GM19328 (cell line): ENCODE measurements around the gene PIGZ.

Experiments used
- ATAC-seq: cut with Tn5 transposase; IDR thresholded peaks from one replicate; pipeline ENCODE4 v1.9.1; 2021; ENCODE audit warnings: mild to moderate bottlenecking, moderate library complexity; ENCODE audit not compliant: unreplicated experiment

The PIGZ gene, protein sequence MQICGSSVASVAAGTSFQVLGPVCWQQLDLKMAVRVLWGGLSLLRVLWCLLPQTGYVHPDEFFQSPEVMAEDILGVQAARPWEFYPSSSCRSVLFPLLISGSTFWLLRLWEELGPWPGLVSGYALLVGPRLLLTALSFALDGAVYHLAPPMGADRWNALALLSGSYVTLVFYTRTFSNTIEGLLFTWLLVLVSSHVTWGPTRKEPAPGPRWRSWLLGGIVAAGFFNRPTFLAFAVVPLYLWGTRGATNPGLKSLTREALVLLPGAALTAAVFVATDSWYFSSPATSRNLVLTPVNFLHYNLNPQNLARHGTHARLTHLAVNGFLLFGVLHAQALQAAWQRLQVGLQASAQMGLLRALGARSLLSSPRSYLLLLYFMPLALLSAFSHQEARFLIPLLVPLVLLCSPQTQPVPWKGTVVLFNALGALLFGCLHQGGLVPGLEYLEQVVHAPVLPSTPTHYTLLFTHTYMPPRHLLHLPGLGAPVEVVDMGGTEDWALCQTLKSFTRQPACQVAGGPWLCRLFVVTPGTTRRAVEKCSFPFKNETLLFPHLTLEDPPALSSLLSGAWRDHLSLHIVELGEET

DNA sequence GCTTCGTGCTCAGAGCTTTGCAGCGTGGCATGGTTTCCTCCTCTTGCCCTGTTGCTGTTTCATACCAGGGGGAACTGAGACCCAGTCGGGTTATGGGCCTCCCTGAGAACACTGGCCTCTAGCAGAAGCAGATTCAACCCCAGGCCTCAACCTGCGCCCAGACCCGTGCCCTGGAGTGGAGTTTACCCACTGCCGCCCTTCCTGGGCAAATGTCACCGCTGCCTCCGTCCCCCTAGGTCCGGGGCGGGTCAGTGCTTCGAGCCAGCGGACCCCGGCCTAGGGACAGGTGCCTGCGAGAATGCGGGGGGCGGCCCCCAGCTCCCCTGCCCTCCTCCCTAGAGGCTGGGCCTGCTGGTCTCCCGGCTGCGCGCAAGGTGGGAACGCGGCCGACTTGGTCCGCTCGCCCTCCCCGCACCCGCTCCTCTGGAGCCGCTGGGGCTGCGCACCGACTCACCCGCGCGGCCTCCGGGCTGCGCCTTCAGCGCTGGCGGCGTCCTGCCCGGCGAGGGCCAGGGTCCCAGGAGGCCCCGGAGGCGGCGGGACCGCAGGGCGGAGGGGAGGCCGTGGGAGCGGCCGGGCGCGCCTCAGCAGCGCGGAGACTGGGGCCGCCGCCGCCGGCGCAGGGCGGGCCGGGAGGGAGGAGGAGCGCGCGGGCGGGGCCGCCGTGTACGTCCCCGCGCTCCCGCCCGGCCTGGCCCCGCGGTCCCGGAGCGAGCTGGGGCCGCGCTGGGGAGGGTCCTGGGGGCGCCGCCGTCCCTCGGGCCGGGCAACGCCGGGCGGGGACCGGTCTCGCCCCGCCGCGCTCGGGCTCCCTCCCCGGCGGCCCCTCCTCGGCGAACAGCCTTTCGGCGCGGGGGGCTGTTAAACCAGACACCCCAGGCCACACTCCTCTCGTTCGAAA lies at the start of gene PIGZ:
PIGZ (minus strand) TSS at position 601 of the 901 bp plus-strand sequence. CDS start 16,802 bp downstream, outside the sequence.
- peak; percentile 58 for ATAC-seq

DNA sequence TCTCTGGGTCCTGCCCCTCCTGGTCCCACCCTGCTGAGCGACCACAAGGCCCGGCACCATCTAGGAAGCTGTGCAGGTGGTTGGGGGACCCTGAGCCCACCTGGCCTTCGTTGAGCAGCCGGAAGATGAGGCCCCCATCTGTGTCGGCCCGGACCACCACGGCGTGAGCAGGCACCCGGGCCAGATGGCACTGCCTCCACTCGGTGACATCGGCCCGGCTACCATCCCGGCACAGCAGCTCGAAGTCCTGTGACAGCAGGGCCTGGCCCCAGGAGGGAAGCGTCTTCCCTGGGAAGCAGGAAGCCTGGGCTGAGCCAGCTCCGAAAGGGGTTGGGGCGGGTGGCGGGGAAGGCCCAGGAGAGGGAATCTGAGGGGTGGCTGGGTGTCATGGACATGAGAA lies 48.4 kb upstream of the PIGZ start:
- no peak for ATAC-seq

DNA sequence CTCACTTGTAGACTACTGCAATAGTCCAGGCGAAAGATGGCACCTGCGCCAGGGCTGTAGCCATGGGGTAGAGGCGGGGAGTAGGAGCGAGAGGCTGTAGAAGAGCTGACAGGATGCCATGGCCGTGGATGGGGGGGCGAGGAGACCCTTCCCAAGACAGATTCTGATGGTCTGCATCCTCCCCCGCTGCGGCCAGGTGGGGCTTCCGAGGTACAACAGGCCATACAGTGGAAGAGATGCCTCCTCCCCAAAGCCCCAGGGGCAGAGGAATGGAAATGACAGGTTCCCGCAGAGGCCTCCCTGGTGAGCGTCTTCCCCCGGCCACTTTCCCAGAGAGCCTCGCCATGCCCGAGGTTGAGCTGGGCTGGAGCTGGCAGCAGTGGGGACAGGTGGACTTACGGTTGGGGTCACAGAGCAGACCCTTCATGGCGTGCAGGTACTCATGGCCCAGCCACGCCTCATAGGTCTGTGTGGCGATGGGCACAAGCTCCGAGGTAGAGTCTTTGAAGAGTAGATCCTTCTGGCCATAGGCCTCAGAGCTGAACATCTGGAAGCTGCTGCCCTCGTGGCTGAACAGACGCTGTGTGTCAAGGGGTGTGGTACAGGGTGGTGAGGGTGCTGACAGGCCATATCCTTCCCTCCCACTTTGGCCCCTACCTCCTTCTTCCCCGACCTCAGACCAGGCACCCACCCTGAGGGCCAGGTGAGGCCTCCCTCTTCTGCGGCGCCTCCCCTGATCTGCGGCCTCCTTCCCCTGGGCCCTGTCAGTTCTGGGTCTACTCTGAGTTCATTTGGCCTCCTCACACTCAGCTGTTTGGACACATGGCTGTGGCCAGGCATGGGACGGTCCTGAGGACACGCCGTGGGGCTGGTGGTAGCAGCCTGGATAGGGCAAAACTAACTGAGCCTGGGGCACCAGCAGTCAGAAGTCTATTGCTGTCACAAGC lies 47.4 kb upstream of the PIGZ start:
- no peak for ATAC-seq

DNA sequence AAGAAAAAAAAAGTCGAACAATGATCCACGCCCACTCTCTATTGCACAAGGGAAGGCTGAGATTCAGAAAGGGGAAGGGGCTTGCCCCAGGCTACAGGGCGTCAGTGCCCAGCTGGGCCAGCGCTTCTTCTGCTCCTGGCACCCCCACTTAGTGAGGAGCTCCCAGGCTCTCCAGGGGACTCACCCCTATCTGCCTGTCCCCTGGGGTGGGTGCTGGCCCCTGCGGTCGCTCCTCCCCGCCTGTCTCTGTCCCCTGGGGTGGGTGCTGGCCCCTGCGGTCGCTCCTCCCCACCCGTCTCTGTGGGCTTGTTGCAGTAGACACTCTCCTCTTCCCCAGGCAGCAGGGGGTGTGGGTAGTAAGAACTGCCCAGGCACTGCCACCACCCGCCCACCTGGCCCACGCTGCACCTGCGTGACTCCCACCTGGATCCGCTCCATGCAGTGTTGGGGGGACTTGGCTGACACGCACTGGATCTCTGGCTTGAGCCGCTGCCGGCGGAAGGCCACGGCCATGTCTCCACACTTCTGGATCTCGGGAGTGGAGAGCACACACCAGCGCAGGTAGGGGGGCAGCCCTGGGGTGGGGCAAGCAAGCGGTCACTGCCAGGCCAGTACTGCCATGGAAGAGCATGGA lies 46.4 kb upstream of the PIGZ start:
- no peak for ATAC-seq

DNA sequence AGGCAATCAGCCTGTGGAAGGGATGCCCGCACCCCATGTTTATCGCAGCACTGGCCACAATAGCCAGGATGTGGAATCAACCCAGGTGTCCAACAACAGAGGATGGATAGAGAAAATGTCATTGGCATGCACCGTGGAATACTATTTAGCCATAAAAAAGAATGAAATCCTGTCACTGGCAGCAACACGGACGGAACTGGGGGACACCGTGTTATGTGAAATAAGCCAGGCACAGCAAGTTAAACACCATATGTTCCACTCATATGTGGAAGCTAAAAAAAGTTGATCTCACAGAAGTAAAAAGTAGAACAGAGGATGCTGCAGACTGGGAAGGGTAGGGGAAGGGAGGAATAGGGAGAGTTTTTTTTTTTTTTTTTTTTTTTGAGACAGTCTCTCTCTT lies 45.4 kb upstream of the PIGZ start:
- ATAC-seq = no peak

DNA sequence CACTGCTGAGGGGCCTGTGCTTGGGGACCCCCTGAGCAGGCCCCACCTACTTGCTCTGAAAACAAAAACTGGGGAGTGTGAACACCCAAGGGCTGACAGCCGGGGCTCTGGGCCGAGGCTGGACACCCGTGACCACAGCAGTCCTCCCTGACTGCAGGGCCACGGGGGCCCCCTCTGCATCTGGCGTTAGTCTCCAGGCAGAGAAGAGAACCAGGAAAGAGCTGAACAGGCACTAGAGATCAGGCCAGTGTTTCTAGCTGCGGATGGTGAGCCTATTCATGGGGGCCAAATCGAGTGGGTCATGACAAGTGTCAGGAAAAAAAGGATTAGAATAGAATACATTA lies 43.9 kb upstream of the PIGZ start:
- no peak for ATAC-seq

DNA sequence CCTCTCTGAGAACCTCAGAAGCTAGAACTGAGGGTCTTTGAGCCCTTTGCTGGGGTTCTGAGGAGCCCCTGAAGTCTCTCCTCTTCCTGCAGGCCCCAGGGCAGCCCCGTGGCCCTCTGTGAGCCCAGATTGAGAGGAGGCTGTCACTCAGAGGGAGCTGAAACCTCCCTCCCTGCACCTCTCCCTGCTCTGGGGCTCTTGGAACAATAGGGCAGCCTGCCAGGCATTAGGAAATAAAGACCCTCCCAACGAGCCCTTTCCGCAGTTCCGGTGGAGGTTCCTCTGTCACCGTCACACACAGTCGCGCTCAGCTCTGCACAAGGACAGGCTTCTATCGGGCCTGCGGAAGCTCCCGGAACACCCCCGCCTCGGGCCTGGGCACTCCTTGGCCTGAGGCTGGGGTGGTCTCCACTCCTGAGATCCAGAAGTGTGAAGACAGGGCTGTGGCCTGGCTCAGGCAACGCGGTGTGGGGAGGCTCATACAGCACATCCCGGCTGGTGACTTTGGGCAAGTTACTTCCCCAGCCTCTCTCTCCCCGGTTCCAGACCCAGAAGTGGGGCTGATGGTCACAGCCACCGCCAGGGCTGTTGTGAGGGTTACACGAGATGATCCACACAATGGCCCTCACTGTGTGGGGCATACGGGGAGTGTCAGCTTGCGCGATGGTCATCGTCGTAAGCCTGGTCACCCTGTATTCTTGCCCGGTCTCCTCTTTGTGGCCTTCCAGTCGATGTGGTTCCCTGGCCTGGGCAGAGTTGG lies 43.3 kb upstream of the PIGZ start:
- no peak for ATAC-seq

DNA sequence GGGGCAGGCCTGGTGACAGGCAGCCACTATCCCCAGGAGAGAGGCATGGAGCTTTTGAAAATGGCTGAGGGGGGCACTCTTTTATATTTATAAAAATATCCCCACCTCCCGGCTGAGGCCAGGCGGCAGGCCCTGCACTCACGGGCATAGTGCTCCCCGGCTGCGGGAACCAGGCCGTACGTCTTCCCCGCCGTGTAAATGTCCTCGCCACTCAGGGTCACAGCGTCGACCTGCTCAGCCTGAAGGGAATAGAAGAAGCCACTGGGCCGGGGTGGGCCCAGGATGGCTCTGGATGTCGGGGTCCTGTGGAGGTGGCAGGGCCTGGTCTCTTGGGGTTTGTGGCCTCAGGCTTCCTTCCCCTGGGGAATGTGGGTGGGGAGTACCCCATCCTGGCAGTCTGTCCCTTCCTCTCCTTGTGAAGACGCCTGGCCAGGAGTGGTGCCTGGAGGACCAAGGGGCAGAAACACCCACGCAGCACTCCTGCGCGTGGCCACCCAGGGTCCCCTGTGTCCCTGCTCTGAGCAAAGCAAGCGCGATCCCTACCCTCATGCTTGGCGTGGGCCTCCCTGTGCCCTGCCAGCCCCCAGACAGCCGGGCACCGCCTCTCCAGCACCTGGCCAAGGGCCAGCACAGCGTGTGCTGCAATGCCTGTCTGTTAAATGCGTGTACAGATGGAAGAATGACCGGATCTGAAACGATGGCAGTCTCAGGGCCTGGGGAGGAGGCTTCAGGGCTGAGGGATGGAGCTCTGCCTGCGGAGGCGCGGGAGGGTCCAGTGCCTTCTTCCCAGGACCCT lies 42.1 kb upstream of the PIGZ start:
- ATAC-seq = no peak

DNA sequence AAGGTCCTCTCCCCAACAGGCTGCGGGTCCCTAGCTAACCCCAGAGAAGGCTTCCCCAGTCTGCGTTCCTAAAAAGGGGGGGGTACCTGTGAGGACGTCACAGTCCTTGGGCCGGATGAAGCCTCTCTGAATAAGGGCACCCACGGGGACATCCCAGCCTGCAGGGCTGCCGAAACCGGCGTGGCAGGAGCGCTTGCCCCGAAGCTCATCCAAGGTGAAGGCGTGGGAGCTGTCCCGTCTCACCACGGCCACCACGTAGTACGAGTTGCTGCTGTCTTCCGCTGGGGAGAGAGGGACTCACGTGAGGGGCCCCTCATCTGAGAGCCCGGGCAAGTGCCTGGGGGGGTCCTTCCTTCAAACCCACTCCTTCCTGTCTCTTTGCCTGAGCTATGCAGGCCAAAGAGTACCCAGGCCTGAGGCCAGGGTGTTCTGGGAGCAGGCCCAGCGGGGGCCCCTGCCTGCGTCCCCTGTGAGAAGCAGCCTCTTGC lies 40.9 kb upstream of the PIGZ start:
- no peak for ATAC-seq

DNA sequence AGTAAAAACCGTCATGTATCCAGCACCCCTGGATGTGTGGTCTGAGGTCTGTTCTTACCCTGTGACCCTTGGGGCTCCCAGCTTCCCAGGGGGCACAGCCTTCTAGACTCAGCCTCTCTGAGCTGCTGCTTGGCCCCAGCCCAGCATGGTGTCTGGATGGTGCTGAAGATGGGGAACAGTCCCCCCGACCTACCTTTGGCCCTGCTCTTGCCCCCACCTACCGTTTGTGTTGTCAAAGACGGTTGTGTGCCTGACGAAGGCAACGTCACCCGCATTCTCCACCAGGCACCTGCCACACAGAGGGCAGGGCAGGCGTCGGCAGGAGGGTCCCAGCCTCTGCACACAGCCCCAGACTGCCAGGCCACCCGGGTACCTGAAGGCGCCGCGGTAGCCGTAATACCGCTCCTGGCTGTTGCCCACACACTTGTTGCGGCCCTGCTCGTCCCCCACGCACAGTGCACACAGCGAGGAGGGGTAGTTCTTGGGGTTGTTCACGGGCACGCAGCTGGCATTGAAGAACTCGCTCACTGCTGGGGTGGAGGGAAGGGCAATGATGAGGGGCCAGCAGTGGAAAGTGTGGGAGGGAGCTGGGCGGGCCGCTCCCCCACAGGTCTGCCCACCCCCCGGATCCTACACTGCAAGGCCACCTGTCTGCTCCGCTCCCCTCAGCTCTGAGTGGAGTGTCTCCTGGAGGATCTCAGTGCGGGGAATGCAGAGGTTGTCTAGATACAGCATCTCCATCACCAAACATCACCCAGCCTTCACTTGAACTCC lies 40.0 kb upstream of the PIGZ start:
- ATAC-seq = no peak

DNA sequence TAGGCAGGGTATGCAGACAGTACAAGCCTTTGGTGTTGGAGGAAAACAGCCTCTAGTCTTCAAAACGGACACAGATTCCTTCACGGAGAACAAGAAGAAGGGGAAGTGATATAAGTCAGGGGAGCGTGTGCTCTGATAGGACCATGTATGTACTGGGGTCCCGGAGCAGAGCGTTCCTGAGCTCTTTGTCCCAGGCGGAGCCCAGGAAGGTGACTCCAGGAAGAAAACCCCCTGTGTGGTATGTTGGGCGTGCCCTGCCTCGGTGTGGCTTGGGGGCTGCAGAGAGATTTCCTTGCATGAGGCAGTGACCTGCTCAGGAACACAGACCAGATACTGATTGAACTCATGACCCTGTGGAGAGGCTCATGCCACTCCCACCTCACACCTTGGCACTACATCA lies 39.3 kb upstream of the PIGZ start:
- no peak for ATAC-seq

DNA sequence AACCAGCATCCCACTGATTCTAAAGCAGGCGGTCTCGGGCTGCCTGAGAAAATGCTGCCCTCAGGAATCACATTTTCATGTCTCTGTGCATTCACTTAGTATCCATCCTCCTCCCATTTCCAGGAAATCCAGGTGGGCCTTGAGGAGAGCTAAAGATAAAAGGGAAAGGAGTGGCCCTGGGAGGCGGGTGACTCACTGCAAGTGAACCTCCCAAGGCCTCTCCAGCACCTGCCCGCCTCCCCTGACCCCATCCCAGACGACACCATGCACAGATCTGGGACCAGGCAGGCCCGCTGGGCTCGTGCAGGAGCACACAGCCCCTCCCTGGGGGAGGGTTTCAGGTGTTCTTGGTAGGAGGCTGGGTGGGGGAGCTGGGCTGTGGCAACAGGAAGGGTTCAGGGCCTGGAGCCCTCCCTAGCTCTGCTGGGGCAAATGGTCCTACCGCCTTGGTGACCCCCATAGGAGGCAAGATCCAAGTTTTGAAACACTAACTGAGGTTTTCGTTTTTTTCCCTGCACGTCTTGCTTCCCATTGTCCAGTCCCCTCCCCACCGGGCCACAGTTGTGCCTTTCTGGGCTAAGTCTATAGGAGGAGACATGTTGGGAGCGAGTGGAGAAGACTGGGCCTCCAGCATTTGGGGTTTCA lies 38.8 kb upstream of the PIGZ start:
- ATAC-seq = no peak

DNA sequence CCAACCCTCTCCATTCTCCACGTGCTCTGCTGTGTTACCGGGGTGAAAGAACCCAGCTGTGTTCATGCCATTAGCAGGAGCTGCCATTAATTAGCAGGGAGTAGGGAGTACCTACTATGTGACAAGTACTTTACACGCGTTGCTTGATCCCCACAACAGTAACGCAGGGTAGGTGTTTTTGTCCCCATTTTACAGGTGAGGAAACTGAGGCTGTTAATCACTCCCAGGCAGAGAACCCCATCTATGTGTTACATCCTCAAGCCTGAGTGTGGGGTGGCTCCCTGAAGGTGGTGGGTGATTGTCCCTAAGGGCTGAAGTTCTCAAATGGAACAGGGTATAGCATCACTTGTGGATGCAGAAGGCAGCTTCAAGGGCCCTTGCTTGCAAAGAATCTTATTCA lies 38.2 kb upstream of the PIGZ start:
- ATAC-seq = no peak

DNA sequence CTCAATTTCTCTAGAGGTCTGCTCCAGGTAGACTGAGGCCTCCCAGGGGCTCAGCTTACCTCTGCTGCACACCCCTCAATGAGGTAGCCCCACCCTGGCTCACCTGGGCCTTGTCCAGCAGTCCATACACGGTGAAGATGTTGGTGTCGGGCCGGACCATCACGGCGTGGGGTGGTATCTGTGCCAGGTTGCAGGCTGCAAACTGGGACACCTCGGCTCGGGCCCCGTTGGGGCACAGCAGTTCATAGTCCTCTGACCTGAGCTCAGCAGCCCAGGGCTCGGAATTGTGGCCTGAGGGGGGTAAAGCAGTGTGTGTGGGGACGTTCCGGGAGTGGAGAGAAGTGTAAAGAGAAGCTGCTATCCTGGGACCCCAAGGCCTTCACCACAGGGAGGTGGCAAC lies 37.8 kb upstream of the PIGZ start:
- no peak for ATAC-seq

DNA sequence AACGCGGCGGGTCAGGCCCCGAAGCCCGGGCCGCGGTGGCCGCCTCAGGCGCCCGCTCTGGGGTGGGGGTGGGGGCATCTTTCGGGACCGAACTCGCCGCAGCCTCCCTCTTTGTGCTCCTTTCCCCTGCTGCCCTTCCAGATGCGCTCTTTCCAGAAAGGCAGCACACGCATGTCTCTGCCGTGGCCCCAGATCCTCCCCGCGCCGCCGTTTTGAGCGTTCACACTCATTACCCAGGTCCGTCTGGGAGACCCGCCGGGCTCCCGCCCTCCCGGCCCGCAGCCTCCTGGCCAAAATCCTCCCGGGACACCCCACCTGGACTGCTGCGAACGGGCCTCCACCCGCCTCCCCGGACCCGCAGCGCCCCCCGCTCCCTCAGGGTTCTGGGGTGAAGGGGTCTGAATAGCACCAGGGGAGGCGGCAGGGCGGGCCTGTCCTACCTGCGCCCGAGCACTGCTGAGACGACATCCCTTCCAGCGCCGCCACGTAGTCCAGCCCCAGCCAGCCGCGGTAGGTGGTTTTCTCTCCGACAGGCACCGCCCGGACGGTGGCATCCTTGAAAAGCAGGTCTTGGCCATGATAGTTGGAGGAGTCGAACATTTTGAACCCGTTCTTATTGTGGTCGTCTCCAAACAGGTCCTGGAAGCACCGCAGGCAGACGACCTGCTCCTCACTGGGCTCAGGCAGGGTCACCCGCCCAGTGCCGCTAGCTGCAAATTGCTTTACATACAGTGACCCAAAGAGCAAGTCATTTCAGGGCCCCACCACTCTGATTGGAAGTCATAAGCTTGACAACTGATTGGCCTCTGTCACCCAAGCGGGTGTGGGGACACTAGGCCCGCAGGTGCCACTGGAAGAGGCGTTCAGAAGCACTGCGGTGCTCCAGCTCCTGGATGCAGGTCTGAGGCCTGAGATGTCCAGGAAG lies 35.1 kb upstream of the PIGZ start:
- peak; percentile 3 for ATAC-seq
